GM23338 (cell line): ENCODE measurements around the gene ACSBG1. TPM values are rescaled to one million over a fixed set of nuclear protein-coding genes. Genes with fewer than 3 reads are reported as not detected.

Source experiments
- ATAC-seq: fragments of 200-7000 bp; cut with Tn5 transposase; 3 replicates; pipeline ENCODE4 v1.9.1; 2020
- DNase-seq: peaks from one replicate; pipeline ENCODE4 v3.0.0-alpha.2; 2015; ENCODE audit warnings: low spot score
- H2AFZ ChIP-seq: fragments of 200-600 bp; sonication (generic); 2 replicates; pipeline ENCODE4 v1.8.0; 2016; ENCODE audit warnings: antibody characterized with exemption, mild to moderate bottlenecking, moderate library complexity
- H3F3A ChIP-seq: fragments of 200-600 bp; sonication (generic); replicated peaks from 2 replicates; pipeline ENCODE4 v1.8.0; 2017; ENCODE audit warnings: antibody characterized with exemption, mixed run types, low read depth
- H3K27ac ChIP-seq: fragments of 200-600 bp; sonication (generic); 2 replicates; pipeline ENCODE4 v1.6.1; 2016; ENCODE audit warnings: low read depth
- H3K27me3 ChIP-seq: fragments of 200-600 bp; sonication (generic); 2 replicates; pipeline ENCODE4 v1.8.0; 2016; ENCODE audit warnings: mild to moderate bottlenecking, mixed run types, moderate library complexity; ENCODE audit not compliant: insufficient read depth
- H3K36me3 ChIP-seq: fragments of 200-600 bp; sonication (generic); 2 replicates; pipeline ENCODE4 v1.8.0; 2016; ENCODE audit warnings: mild to moderate bottlenecking; ENCODE audit not compliant: insufficient read depth
- H3K4me1 ChIP-seq: fragments of 200-600 bp; sonication (generic); 2 replicates; pipeline ENCODE4 v1.8.0; 2016; ENCODE audit warnings: mild to moderate bottlenecking, moderate library complexity; ENCODE audit not compliant: insufficient read depth
- H3K4me2 ChIP-seq: fragments of 200-600 bp; sonication (generic); 2 replicates; pipeline ENCODE4 v1.7.1; 2017; ENCODE audit warnings: mixed run types
- H3K4me3 ChIP-seq: fragments of 200-600 bp; sonication (generic); 2 replicates; pipeline ENCODE4 v1.6.1; 2016; ENCODE audit warnings: mixed run types
- H3K79me2 ChIP-seq: fragments of 200-600 bp; sonication (generic); replicated peaks from 2 replicates; pipeline ENCODE4 v1.8.0; 2017; ENCODE audit warnings: mild to moderate bottlenecking; ENCODE audit not compliant: insufficient read depth
- H3K9me2 ChIP-seq: fragments of 200-600 bp; sonication (generic); 2 replicates; pipeline ENCODE4 v1.8.0; 2017; ENCODE audit not compliant: insufficient read depth
- H4K20me1 ChIP-seq: fragments of 200-600 bp; sonication (generic); replicated peaks from 2 replicates; pipeline ENCODE4 v1.8.0; 2017; ENCODE audit warnings: mild to moderate bottlenecking; ENCODE audit not compliant: insufficient read depth
- H3K27ac Mint-ChIP-seq: 2 replicates; pipeline ENCODE4 v1.8.0; 2020; ENCODE audit warnings: inconsistent platforms, mild to moderate bottlenecking, moderate library complexity, mixed read lengths
- H3K27me3 Mint-ChIP-seq: 3 replicates; pipeline ENCODE4 v1.8.0; 2022; ENCODE audit warnings: low read depth, mild to moderate bottlenecking, moderate library complexity, mixed read lengths, inconsistent platforms; ENCODE audit not compliant: insufficient read depth, poor library complexity
- H3K36me3 Mint-ChIP-seq: 3 replicates; pipeline ENCODE4 v1.8.0; 2021; ENCODE audit warnings: low read depth, mild to moderate bottlenecking, inconsistent platforms, moderate library complexity, mixed read lengths
- H3K4me1 Mint-ChIP-seq: 3 replicates; pipeline ENCODE4 v1.8.0; 2020; ENCODE audit warnings: mild to moderate bottlenecking, inconsistent platforms, mixed read lengths
- H3K4me3 Mint-ChIP-seq: 3 replicates; pipeline ENCODE4 v1.8.0; 2021; ENCODE audit warnings: moderate library complexity, mild to moderate bottlenecking, inconsistent platforms, mixed read lengths
- H3K9me3 Mint-ChIP-seq: 3 replicates; pipeline ENCODE4 v1.8.0; 2020; ENCODE audit warnings: moderate library complexity, mild to moderate bottlenecking, inconsistent platforms, mixed read lengths
- CREB1 ChIP-seq: fragments of 250-450 bp; sonication (Bioruptor Pico); IDR thresholded peaks from 2 replicates; pipeline ENCODE4 v1.5.0; 2020; ENCODE audit warnings: low read depth, mild to moderate bottlenecking, moderate library complexity
- ETS1 ChIP-seq: IDR thresholded peaks from 2 replicates; pipeline ENCODE4 v1.6.1; 2016; ENCODE audit warnings: antibody characterized with exemption
- EZH2 ChIP-seq: fragments of 200-600 bp; sonication (generic); IDR thresholded peaks from one replicate; pipeline ENCODE4 v1.8.0; 2017; ENCODE audit warnings: antibody characterized with exemption, mild to moderate bottlenecking, low read depth; ENCODE audit not compliant: unreplicated experiment
- EZH2phosphoT487 ChIP-seq: fragments of 200-600 bp; sonication (generic); IDR thresholded peaks from one replicate; pipeline ENCODE4 v1.8.1; 2018; ENCODE audit warnings: antibody characterized with exemption; ENCODE audit not compliant: unreplicated experiment
- JUNB ChIP-seq: IDR thresholded peaks from one replicate; pipeline ENCODE4 v1.6.1; 2016; ENCODE audit warnings: antibody characterized with exemption; ENCODE audit not compliant: unreplicated experiment
- NANOG ChIP-seq: IDR thresholded peaks from 2 replicates; pipeline ENCODE4 v1.6.1; 2016; ENCODE audit warnings: antibody characterized with exemption, borderline replicate concordance
- POLR2AphosphoS5 ChIP-seq: IDR thresholded peaks from 2 replicates; pipeline ENCODE4 v1.6.1; 2016; ENCODE audit warnings: antibody characterized with exemption, low read depth
- REST ChIP-seq: IDR thresholded peaks from one replicate; pipeline ENCODE4 v1.6.1; 2018; ENCODE audit warnings: antibody characterized with exemption; ENCODE audit not compliant: unreplicated experiment
- STAT1 ChIP-seq: IDR thresholded peaks from one replicate; pipeline ENCODE4 v1.6.1; 2016; ENCODE audit warnings: antibody characterized with exemption; ENCODE audit not compliant: unreplicated experiment
- ZNF114 ChIP-seq: fragments of 250-450 bp; sonication (Bioruptor Pico); IDR thresholded peaks from 2 replicates; pipeline ENCODE4 v1.5.0; 2020; ENCODE audit warnings: mild to moderate bottlenecking, moderate library complexity
- ZNF331 ChIP-seq: fragments of 250-450 bp; sonication (Bioruptor Pico); IDR thresholded peaks from 2 replicates; pipeline ENCODE4 v1.5.0; 2020; ENCODE audit warnings: low read depth, mild to moderate bottlenecking, moderate library complexity
- polyA plus RNA-seq: library from polyadenylated mRNA; unstranded; fragments of >200 nt; fragmentation: Nextera tagmentation; extraction: Ambion mirVana; gene quantifications from 2 replicates; pipeline ENCODE4 v1.2.1, GENCODE V29; 2016
- total RNA-seq: library from RNA; depleted of rRNA; stranded (reverse); fragments of >200 nt; shearing (Covaris generic); gene quantifications from 2 replicates; pipeline ENCODE4 v1.2.3, GENCODE V29; 2014
- TF ChIP-seq, protein P1 (sequence below), 2 experiments: fragments of 200-600 bp in 1 of 2; sonication (generic) in 1 of 2; conservative IDR thresholded peaks; 2 replicates each; pipeline versions ENCODE4 v1.5.1 to v1.6.1; 2016 to 2017; ENCODE audit warnings: antibody characterized with exemption in 2 of 2, low read depth in 2 of 2, mild to moderate bottlenecking in 2 of 2, moderate library complexity in 1 of 2

The ACSBG1 gene
- total and polyA plus RNA-seq, 2 experiments from 2014 or later: 1.9 to 10.0 TPM

- Histone ChIP-seq H3K4me2 (no peak overlapping the region), H3K4me1 (no peaks in the 10 kb centered on the region), H3K79me2 (no peaks in the 10 kb centered on the region), H3K27me3 (no peaks in the 10 kb centered on the region), H3K9me2 (no peaks in the 10 kb centered on the region), H3K27ac (no peak overlapping the region), H3F3A (no peaks in the 10 kb centered on the region), H4K20me1 (no peaks in the 10 kb centered on the region; the same call in 1 of the 2 replicates), H3K4me3 (no peak overlapping the region), H2AFZ (no peak overlapping the region), H3K36me3 (peaks cover 16% of the 10 kb centered on the region)
- no peak for DNase-seq
- Mint-ChIP-seq H3K36me3 (peaks cover 44% of the 10 kb centered on the region), H3K4me3 (no peak overlapping the region), H3K27me3 (peaks cover 4% of the 10 kb centered on the region), H3K27ac (no peak overlapping the region), H3K9me3 (no peaks in the 10 kb centered on the region), H3K4me1 (no peaks in the 10 kb centered on the region)
- TF ChIP-seq STAT1 (no peak), EZH2phosphoT487 (no peak), POLR2AphosphoS5 (no peak), NANOG (no peak), EZH2 (no peak), ZNF331 (no peak)
- TF ChIP-seq, protein P1, sequence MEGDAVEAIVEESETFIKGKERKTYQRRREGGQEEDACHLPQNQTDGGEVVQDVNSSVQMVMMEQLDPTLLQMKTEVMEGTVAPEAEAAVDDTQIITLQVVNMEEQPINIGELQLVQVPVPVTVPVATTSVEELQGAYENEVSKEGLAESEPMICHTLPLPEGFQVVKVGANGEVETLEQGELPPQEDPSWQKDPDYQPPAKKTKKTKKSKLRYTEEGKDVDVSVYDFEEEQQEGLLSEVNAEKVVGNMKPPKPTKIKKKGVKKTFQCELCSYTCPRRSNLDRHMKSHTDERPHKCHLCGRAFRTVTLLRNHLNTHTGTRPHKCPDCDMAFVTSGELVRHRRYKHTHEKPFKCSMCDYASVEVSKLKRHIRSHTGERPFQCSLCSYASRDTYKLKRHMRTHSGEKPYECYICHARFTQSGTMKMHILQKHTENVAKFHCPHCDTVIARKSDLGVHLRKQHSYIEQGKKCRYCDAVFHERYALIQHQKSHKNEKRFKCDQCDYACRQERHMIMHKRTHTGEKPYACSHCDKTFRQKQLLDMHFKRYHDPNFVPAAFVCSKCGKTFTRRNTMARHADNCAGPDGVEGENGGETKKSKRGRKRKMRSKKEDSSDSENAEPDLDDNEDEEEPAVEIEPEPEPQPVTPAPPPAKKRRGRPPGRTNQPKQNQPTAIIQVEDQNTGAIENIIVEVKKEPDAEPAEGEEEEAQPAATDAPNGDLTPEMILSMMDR (conservative IDR thresholded peaks at IDR 0.05; ENCODE audit: low read depth in 2 of 2): no peak
- ATAC-seq: no peak
Observed at GRCh38 chr15:78170848-78171773, 63.3 kb downstream of the ACSBG1 start.

- H3K36me3 Mint-ChIP-seq: peaks cover 57% of the 10 kb centered on the region
- H3K79me2 ChIP-seq: no peaks in the 10 kb centered on the region
- no peak for ATAC-seq
- no peak for TF ChIP-seq POLR2AphosphoS5
- no peak for TF ChIP-seq REST
- TF ChIP-seq CREB1 (CRISPR knock-in tag): no peak
- no peak for TF ChIP-seq ETS1
- TF ChIP-seq ZNF331: no peak
- no peak for TF ChIP-seq NANOG
- TF ChIP-seq, protein P1 (conservative IDR thresholded peaks at IDR 0.05; ENCODE audit: low read depth in 2 of 2): no peak
- TF ChIP-seq STAT1: no peak
- no peak for TF ChIP-seq JUNB
- no peak for TF ChIP-seq ZNF114 (CRISPR knock-in tag)
- no peak for TF ChIP-seq EZH2phosphoT487
Observed at GRCh38 chr15:78168608-78169007, 65.8 kb downstream of the ACSBG1 start.

More at GRCh38 chr15:78168608-78169007, 65.8 kb downstream of the ACSBG1 start:
- no peaks in the 10 kb centered on the region for H3K4me1 ChIP-seq
- Mint-ChIP-seq H3K27ac (no peak overlapping the region), H3K27me3 (no peaks in the 10 kb centered on the region), H3K4me3 (no peak overlapping the region), H3K4me1 (no peaks in the 10 kb centered on the region), H3K9me3 (no peaks in the 10 kb centered on the region)
- H3K4me2 ChIP-seq: no peak overlapping the region
- no peak overlapping the region for H3K4me3 ChIP-seq
- H3K9me2 ChIP-seq: no peaks in the 10 kb centered on the region
- no peaks in the 10 kb centered on the region for H3K27me3 ChIP-seq
- no peaks in the 10 kb centered on the region for H3F3A ChIP-seq
- H2AFZ ChIP-seq: no peak overlapping the region
- H3K27ac ChIP-seq: no peak overlapping the region
- DNase-seq: no peak
- peaks cover 19% of the 10 kb centered on the region for H3K36me3 ChIP-seq
- H4K20me1 ChIP-seq: no peaks in the 10 kb centered on the region
